Activated naive CD4-positive, alpha-beta T cell treated with anti-CD3 and anti-CD28 coated beads for 36 hours (primary cell): ENCODE measurements around the gene DNAJC22. TPM values are rescaled to one million over a fixed set of nuclear protein-coding genes. Genes with fewer than 3 reads are reported as not detected.
"Not testable (repeated sequence)": the region's sequence is repeated elsewhere in the genome, so short reads cannot be mapped to it uniquely, and the experiment has no call there.

Source experiments
- CTCF ChIA-PET: fragments of 350-600 bp; sonication (Branson Sonifier 250); formaldehyde crosslinking; loops from one replicate; lab custom pipeline; 2021; ENCODE audit warnings: antibody characterized with exemption; lab: Charles Lee
- DNase-seq: peaks from one replicate; pipeline ENCODE4 v3.0.0-alpha.2; 2020
- H3K27ac Mint-ChIP-seq: one replicate; pipeline ENCODE4 v1.8.0; 2021; ENCODE audit warnings: mild to moderate bottlenecking, mixed read lengths
- H3K27me3 Mint-ChIP-seq: one replicate; pipeline ENCODE4 v1.8.0; 2021; ENCODE audit warnings: low read depth, mixed read lengths
- H3K36me3 Mint-ChIP-seq: one replicate; pipeline ENCODE4 v1.8.0; 2021; ENCODE audit warnings: low read depth, mixed read lengths
- H3K4me1 Mint-ChIP-seq: one replicate; pipeline ENCODE4 v1.8.0; 2021; ENCODE audit warnings: low read depth, mixed read lengths
- H3K4me3 Mint-ChIP-seq: one replicate; pipeline ENCODE4 v1.8.0; 2021; ENCODE audit warnings: mild to moderate bottlenecking, moderate library complexity, mixed read lengths
- H3K9me3 Mint-ChIP-seq: one replicate; pipeline ENCODE4 v1.8.0; 2021; ENCODE audit warnings: mixed read lengths
- intact Hi-C: fragments of 100-400 bp; cut with micrococcal nuclease; formaldehyde crosslinking; loops from one replicate; pipeline ENCODE4 v1.15.1; 2023
- total RNA-seq, 2 experiments: library from RNA; stranded (reverse); gene quantifications; one replicate each; pipeline ENCODE4 v1.2.3, GENCODE V29; 2021

Gene DNAJC22
- total RNA-seq, 2 experiments from 2014 or later, result not detected

DNA sequence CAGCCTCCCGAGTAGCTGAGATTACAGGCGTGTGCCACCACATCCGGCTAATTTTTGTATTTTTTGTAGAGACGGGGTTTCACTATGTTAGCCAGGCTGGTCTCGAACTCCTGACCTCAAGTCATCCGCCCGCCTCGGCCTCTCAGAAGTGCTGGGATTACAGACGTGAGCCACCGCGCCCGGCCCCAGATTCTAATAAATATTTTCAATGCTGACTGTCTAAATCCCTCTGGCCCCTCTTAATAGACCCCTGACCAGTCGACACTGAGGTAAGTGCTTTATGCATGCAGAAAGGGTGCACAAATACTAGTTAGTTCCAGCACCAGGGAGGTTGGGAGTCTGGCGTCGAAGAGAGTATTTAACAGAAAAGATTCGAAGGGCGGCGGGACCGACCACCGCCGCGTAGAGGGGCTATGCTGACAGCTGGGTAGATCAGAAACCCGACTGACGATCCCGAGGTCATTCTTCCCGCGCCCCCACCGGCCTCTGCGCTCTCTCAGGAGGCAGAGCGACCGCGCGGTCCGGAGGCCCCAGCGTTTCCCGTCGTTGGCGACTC lies 19.5 kb downstream of the DNAJC22 start:
- H3K9me3 Mint-ChIP-seq, result no peaks in the 10 kb centered on the region
- peaks cover 23% of the 10 kb centered on the region for H3K4me1 Mint-ChIP-seq
- peaks cover 1% of the 10 kb centered on the region for H3K36me3 Mint-ChIP-seq
- H3K4me3 Mint-ChIP-seq, result peak overlapping the region; percentile 95
- peak overlapping the region; percentile 95 for H3K27ac Mint-ChIP-seq
- intact Hi-C loops, result loop anchor here (1.0 to 5.0 kb wide), 7 partner anchors 19 to 461 kb away; partner anchors contain the start of genes DNAJC22, NCKAP5L, PRPF40B and TUBA1C
- CTCF ChIA-PET, result interaction anchor here (0.7 to 2.6 kb wide), 9 partner anchors 8 to 170 kb away, joined by 3 to 16 read pairs (median 5); partner anchors contain the start of gene C1QL4
- H3K27me3 Mint-ChIP-seq, result no peaks in the 10 kb centered on the region
- peak; percentile 21 for DNase-seq

DNA sequence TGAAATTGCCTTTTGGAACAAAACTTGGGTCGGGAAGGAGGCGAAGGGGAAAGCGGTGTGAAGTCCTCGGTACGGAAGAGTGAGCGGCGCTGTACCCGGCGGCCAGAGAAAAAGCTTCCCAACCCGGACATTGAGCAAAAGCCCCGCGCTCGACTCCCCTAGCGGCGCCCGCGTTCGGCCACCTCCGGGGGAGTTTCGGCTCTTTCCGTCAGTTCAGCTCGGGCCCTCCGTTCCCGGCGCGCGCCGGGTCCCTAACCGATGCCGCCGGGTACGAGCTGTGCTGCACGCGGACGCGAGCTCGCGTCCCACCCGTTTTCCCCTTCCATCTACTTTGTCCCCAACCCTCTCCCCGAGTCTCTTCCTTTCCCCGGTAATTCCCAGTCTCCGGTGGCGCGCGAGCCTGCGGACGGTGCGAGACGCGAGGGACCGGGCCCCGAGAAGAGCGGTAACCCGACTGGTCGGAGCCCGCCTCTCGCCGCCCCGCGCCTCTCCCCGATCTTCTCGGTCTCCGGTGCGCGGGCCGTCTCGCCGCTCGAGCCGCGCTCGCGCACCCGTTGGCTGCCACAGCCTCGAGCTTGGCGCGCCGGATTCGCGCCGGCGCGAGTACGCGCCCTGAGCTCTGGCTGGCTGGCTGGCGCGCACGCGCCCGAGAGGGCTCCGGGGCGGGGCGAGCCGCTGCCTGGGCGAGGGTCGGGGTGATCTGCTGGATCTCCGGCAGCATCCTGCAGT lies 20.1 kb downstream of the DNAJC22 start:
- H3K27me3 Mint-ChIP-seq, result no peaks in the 10 kb centered on the region
- peak; percentile 90 for DNase-seq
- H3K4me1 Mint-ChIP-seq, result peaks cover 23% of the 10 kb centered on the region
- CTCF ChIA-PET, result interaction anchor here (0.7 to 2.6 kb wide), 10 partner anchors 9 to 170 kb away, joined by 3 to 16 read pairs (median 5); partner anchors contain the start of gene C1QL4
- H3K9me3 Mint-ChIP-seq, result no peaks in the 10 kb centered on the region
- peak overlapping the region; percentile 95 for H3K27ac Mint-ChIP-seq
- peaks cover 1% of the 10 kb centered on the region for H3K36me3 Mint-ChIP-seq
- H3K4me3 Mint-ChIP-seq, result peak overlapping the region; percentile 95
- intact Hi-C loops, result loop anchor here (1.0 to 5.0 kb wide), 8 partner anchors 20 to 460 kb away; partner anchors contain the start of genes DNAJC22, NCKAP5L, PRPF40B and TUBA1C

DNA sequence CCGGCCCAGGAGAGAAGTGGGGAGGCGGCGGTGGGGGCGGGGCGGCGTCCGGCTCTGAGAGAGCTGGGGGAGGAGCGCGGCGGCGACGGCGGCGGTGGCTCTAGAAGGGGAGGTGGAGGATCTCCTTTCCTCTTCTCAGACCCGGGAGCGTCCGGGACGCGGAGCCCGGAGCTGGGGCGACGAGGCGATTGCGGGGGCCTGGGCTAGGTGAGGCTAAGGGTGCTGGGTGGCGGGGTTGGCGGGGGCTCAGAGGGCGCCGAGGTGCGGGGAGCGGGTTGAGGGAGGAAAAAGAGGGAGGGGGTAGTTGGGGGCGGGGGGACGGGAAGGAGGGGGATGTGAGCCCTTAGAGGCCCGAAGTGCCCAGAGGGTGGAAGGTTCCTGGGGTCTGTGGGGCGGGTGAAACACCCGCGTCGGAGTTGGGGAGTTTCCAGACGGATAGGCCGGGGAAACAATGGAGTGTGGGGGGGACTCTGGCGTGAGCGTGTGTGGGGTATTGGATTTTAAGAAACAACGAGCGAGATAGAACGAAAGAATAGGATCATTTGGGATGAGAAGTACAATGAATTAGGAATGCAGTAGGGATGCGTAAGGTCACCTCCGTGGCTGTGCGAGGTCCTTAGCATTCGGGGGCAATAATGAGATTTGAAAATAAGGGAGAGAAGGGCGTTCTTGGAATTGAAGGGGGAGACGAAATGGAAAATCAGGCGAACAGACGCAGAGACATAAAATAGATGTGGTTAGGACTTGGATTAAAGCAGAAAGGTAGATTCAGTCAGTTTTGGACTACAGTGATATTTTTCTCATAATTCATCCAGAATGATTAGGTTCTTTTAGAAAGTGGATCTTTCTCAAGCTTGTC lies 20.9 kb downstream of the DNAJC22 start, which contains the start of gene SPATS2:
SPATS2 (plus strand) TSS at position 82 of the 859 bp plus-strand sequence. CDS start 93,551 bp downstream, outside the sequence.
- Mint-ChIP-seq H3K9me3 (no peaks in the 10 kb centered on the region), H3K27ac (peak within 1 kb of the TSS; percentile 95), H3K4me1 (peaks cover 23% of the 10 kb centered on the region), H3K36me3 (peaks cover 1% of the 10 kb centered on the region), H3K4me3 (peak within 1 kb of the TSS; percentile 95), H3K27me3 (no peaks in the 10 kb centered on the region)
- peak; percentile 91 for DNase-seq
- CTCF ChIA-PET, result interaction anchor here (0.7 to 2.6 kb wide), 7 partner anchors 10 to 147 kb away, joined by 3 to 16 read pairs (median 5); no protein-coding TSS in a partner anchor
- intact Hi-C loops, result loop anchor here (1.0 to 5.0 kb wide), 7 partner anchors 21 to 460 kb away; partner anchors contain the start of genes DNAJC22, NCKAP5L and PRPF40B

DNA sequence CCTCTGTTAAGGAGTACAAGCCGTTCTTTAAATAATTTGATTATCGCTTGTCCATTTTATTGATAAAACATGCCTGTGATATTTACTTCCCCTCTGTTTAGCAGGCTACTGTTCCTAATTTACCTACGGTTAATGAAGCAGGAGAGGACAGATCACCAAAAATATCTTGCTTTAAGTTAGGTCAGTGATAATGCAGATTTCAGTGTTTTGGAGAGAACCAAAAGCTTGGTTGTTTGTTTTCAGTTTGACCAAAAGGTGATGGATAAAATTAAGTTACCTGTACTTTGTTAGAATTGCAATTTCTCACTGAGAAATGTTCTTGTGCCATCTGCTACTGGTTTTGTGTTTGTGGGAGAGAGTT lies 21.5 kb downstream of the DNAJC22 start:
- Mint-ChIP-seq H3K27ac (no peak overlapping the region), H3K4me1 (peaks cover 23% of the 10 kb centered on the region), H3K4me3 (peak overlapping the region; percentile 95), H3K27me3 (no peaks in the 10 kb centered on the region), H3K9me3 (no peaks in the 10 kb centered on the region), H3K36me3 (peaks cover 2% of the 10 kb centered on the region)
- intact Hi-C loops, result loop anchor here (5.0 kb wide), 3 partner anchors 84 to 459 kb away; partner anchors contain the start of gene NCKAP5L
- no peak for DNase-seq
- CTCF ChIA-PET, result interaction anchor here (1.8 kb wide), 1 partner anchor 26 kb away, joined by 5 read pairs; no protein-coding TSS in a partner anchor

DNA sequence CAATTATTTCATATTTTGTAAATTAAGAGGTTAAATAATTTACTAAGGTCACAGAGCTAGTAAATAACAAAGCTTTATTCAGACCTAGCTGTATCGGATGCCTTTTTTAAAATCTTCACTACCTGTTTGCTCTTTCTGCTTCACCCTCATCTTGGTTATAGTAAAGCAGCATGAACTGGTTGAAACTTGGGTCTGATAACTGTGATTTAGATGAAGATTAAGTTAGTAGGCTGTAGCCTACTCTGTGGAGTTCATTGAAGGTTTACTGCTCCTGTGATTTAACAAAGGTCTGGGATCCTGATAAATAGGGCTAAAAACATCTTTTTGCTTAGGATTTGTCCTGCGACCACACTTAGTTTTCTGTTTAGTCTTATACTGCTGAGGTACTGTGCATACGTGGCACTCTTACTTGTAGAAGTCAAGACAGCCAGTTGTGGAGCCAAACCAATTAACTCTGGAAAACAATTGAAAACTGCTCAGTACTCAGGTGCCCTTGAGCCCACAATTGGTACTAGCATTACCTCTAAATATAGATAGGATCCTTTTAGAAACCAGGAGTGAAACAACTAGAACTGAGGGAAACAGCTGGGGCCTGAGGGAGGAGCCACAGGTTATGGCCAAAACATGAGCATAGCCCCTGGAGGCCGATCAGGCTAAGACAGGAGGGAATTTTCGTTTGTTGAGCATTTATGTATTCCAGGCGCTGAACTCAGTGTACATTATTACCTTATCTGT lies 22.9 kb downstream of the DNAJC22 start:
- CTCF ChIA-PET, result interaction anchor here (0.7 to 2.1 kb wide), 4 partner anchors 11 to 143 kb away, joined by 3 to 13 read pairs (median 3); no protein-coding TSS in a partner anchor
- H3K4me1 Mint-ChIP-seq, result peaks cover 23% of the 10 kb centered on the region
- no peaks in the 10 kb centered on the region for H3K27me3 Mint-ChIP-seq
- no peak overlapping the region for H3K27ac Mint-ChIP-seq
- DNase-seq, result peak; percentile 55
- no peaks in the 10 kb centered on the region for H3K9me3 Mint-ChIP-seq
- no peak overlapping the region for H3K4me3 Mint-ChIP-seq
- H3K36me3 Mint-ChIP-seq, result peaks cover 3% of the 10 kb centered on the region
- intact Hi-C loops, result loop anchor here (5.0 kb wide), 3 partner anchors 83 to 458 kb away; partner anchors contain the start of gene NCKAP5L

DNA sequence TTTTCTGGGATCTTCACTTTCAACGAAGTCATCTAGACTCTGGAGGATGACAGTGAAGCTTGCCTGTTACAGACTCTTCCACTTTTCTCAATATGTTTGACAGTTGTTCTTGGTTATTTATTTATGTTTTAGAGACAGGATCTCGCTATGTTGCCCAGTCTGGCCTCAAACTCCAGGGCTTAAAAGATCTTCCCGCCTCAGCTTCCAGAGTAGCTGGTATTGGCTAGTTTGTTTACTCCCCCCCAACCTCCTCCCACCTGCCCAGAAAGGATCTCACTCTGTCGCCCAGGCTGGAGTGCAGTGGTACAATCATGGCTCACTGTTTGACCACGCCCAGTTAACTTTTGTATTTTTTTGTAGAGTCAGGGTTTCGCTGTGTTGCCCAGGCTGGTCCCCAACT lies 23.9 kb downstream of the DNAJC22 start:
- Mint-ChIP-seq H3K4me3 (no peak overlapping the region), H3K9me3 (no peaks in the 10 kb centered on the region), H3K27ac (no peak overlapping the region), H3K27me3 (no peaks in the 10 kb centered on the region), H3K4me1 (peaks cover 23% of the 10 kb centered on the region), H3K36me3 (peaks cover 3% of the 10 kb centered on the region)
- no peak for DNase-seq
- intact Hi-C loops, result no loop called here
- CTCF ChIA-PET, result interaction anchor here (2.1 kb wide), 1 partner anchor 12 kb away, joined by 13 read pairs; no protein-coding TSS in a partner anchor

DNA sequence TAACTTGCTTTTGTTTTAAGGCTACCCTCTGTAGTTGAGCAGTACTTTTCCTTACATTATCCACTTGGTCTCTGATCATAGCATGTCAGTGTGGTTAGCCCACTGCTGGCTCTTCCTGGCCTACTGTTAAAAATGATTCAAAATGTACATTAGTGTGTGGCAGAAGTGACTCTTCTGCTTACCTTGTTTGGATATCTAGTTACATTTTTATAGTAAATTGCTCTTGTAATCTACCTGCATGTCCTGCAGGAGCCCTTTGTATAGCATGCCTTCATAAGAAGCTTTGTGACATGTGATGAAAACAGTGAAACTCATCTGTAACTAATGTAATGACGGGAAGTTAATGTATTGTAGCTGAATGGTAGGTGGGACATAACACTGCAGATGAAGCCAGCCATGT lies 28.7 kb downstream of the DNAJC22 start:
- Mint-ChIP-seq H3K4me1 (no peaks in the 10 kb centered on the region), H3K27me3 (no peaks in the 10 kb centered on the region), H3K36me3 (peaks cover 2% of the 10 kb centered on the region), H3K27ac (no peak overlapping the region), H3K4me3 (no peak overlapping the region), H3K9me3 (no peaks in the 10 kb centered on the region)
- CTCF ChIA-PET, result interaction anchor here (1.2 kb wide), 2 partner anchors 17 to 139 kb away, joined by 3 read pairs; no protein-coding TSS in a partner anchor
- DNase-seq, result no peak
- intact Hi-C loops, result no loop called here

DNA sequence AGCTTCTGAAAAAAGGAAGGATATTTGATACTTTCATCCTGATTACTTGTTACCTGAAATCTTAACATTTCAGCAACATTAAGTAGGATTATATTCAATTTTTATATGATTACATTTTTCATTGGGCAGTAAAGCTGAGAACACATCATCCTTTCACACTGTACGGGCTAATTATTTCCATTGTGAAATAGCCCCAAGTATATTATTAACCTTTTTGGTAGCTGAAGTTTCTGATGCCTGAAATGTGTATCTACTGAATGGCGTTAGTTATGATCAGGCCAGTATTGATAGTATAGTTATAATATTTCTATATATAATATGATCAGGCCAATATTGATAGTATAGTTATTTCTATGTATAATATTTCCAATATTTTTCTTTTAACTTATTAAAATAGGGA lies 30.7 kb downstream of the DNAJC22 start:
- Mint-ChIP-seq H3K4me3 (no peak overlapping the region), H3K27ac (no peak overlapping the region), H3K4me1 (no peaks in the 10 kb centered on the region), H3K9me3 (no peaks in the 10 kb centered on the region), H3K36me3 (peaks cover 2% of the 10 kb centered on the region), H3K27me3 (no peaks in the 10 kb centered on the region)
- CTCF ChIA-PET, result interaction anchor here (1.0 to 1.4 kb wide), 3 partner anchors 12 to 124 kb away, joined by 3 to 4 read pairs (median 3); no protein-coding TSS in a partner anchor
- intact Hi-C loops, result no loop called here
- DNase-seq, result no peak

DNA sequence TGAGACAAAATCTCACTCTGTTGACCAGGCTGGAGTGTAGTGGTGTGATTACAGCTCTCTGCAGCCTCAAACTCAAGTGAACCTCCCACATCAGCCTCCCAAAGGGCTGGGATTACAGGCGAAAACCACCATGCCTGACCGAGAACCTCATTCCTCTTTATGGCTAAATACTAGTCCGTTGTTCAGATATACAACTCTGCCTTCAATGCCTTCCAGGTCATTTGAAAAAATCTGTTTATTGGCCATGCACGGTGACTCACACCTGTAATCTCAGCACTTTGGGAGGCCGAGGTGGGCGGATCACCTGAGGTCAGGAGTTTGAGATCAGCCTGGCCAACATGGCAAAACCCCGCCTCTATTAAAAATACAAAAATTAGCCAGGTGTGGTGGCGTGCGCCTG lies 33.5 kb downstream of the DNAJC22 start:
- CTCF ChIA-PET, result interaction anchor here (0.6 kb wide), 1 partner anchor 103 kb away, joined by 3 read pairs; no protein-coding TSS in a partner anchor
- H3K27me3 Mint-ChIP-seq, H3K9me3 Mint-ChIP-seq, H3K36me3 Mint-ChIP-seq, H3K4me1 Mint-ChIP-seq, DNase-seq, H3K27ac Mint-ChIP-seq, intact Hi-C loops, H3K4me3 Mint-ChIP-seq: not testable (repeated sequence)

DNA sequence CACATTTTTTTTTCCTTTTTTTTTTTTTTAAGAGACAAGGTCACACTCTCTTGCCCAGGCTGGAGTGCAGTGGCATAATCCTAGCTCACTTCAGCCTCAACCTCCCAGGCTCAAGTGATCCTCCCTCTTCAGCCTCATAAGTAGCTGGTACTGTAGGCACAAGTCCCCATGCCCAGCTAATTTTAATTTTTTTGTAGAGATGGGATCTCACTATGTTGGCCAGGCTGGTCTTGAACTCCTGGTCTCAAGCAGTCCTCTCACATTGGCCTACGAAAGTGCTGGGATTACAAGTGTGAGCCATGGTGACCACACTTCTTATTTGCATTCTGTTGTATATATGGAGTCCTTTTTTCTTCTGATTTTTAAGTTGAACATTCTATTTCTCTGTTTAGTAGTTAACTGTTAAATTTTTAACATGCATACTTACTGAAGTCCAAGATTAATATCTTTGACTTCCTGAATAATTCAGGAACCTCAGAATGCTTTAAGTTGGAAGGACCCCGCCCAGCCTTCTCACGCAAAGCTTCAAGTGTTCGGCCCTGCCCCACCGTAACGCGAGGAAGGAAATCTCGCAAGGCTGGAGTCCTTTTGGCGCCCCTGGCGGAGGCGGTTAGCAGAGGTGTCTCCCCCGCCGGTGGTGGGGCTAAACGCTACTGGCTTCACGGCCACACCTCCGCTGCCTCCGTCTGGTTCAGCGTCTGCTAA lies 42.1 kb downstream of the DNAJC22 start:
- peak overlapping the region; percentile 45 for H3K4me3 Mint-ChIP-seq
- CTCF ChIA-PET, result interaction anchor here (0.7 to 1.6 kb wide), 4 partner anchors 22 to 451 kb away, joined by 3 to 5 read pairs (median 3); no protein-coding TSS in a partner anchor
- H3K9me3 Mint-ChIP-seq, result no peaks in the 10 kb centered on the region
- H3K27ac Mint-ChIP-seq, result no peak overlapping the region
- peak; percentile 78 for DNase-seq
- H3K36me3 Mint-ChIP-seq, result no peaks in the 10 kb centered on the region
- intact Hi-C loops, result loop anchor here (2.0 kb wide), 1 partner anchor 22 kb away; the partner anchor contains the start of gene SPATS2
- peaks cover 4% of the 10 kb centered on the region for H3K4me1 Mint-ChIP-seq
- no peaks in the 10 kb centered on the region for H3K27me3 Mint-ChIP-seq
